GM10248 (cell line): Measurements from ENCODE around the gene IFNLR1.

ENCODE experiments used
- CTCF ChIA-PET: fragments of 300-600 bp; sonication (Branson Sonifier 250); formaldehyde crosslinking; extraction: SDS; loops from one replicate; lab custom pipeline; 2021; ENCODE audit warnings: antibody characterized with exemption; lab: Yijun Ruan, JAX
- POLR2A ChIA-PET: fragments of 350-650 bp; sonication (Branson Sonifier 250); formaldehyde crosslinking; extraction: SDS; loops from one replicate; lab custom pipeline; 2020; ENCODE audit warnings: antibody characterized with exemption; lab: Yijun Ruan, JAX
- DNase-seq: peaks from one replicate; pipeline ENCODE4 v3.0.0; 2012; ENCODE audit errors: extremely low spot score
- TF ChIP-seq, protein P1 (sequence below): IDR thresholded peaks from 2 replicates; pipeline ENCODE4 v1.5.1; 2012; ENCODE audit warnings: mild to moderate bottlenecking, low read depth; ENCODE audit errors: extremely low read depth, missing control alignments, control extremely low read depth

Gene IFNLR1

DNA sequence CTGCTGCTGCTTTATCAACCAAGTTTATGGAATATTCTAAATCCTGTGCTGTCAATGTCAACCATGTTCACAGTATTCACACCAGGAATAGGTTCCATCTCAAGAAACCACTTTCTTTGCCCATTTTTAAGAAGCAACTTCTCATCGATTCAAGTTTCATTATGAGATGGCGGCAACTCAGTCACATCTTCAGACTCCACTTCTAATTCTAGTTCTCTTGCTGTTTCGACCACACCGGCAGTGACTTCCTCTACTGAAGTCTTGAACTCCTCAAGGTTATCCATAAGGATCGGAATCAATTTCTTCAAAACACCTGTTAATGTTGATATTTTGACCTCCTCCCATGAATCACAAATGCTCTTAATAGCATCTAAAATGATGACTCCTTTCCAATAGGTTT lies 39.7 kb upstream of the IFNLR1 start:
- POLR2A ChIA-PET: no interaction called here
- TF ChIP-seq, protein P1, sequence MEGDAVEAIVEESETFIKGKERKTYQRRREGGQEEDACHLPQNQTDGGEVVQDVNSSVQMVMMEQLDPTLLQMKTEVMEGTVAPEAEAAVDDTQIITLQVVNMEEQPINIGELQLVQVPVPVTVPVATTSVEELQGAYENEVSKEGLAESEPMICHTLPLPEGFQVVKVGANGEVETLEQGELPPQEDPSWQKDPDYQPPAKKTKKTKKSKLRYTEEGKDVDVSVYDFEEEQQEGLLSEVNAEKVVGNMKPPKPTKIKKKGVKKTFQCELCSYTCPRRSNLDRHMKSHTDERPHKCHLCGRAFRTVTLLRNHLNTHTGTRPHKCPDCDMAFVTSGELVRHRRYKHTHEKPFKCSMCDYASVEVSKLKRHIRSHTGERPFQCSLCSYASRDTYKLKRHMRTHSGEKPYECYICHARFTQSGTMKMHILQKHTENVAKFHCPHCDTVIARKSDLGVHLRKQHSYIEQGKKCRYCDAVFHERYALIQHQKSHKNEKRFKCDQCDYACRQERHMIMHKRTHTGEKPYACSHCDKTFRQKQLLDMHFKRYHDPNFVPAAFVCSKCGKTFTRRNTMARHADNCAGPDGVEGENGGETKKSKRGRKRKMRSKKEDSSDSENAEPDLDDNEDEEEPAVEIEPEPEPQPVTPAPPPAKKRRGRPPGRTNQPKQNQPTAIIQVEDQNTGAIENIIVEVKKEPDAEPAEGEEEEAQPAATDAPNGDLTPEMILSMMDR: no peak
- no peak for DNase-seq
- CTCF ChIA-PET: interaction anchor here (1.9 to 2.3 kb wide), 4 partner anchors 10 to 166 kb away, joined by 4 to 11 read pairs (median 6); no protein-coding TSS in a partner anchor

DNA sequence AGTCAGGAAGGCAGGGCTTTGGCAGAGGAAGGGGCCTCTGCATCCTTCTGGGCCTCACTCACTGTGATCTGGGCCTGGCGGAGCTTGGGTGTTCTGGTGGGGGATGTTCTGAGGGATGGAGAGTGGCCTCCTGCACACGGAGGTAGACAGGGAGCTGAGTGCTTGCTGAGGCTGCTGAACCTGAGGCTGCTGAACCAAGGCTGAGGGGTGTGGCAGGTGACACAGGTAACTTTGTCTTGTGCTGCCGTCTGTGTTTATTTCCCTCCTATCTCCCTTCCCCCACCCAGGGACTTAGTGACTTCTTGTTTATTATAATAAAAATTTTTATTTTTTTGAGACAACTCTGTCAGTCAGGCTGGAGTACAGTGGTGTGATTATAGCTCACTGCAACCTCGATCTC lies 37.7 kb upstream of the IFNLR1 start:
- no peak for DNase-seq
- CTCF ChIA-PET: interaction anchor here (0.7 to 2.1 kb wide), 3 partner anchors 23 to 166 kb away, joined by 3 to 7 read pairs (median 4); no protein-coding TSS in a partner anchor
- TF ChIP-seq, protein P1: no peak
- POLR2A ChIA-PET: no interaction called here

DNA sequence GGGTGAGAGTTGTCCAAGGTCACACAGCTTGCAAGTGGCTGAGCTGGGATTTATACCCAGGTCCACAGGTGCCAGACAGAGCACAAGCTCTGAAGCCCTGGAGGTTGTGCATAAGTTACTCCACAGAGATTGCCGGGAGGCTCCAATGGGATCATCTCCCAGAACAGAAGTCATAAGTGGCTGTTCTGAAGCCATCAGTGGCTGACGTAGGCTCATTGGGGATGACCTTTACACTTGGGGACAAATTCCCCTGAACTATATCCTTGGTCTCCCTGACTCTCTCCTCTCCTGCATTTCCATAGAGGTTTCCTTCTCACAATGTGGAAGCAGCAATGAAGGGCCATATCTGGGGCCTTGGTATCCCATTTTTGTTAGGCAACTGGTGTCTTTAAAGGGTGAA lies 37.0 kb upstream of the IFNLR1 start:
- ChIA-PET CTCF (interaction anchor here (2.0 to 2.1 kb wide), 2 partner anchors 22 to 25 kb away, joined by 4 to 7 read pairs; no protein-coding TSS in a partner anchor), POLR2A (no interaction called here)
- no peak for DNase-seq
- TF ChIP-seq, protein P1: no peak

DNA sequence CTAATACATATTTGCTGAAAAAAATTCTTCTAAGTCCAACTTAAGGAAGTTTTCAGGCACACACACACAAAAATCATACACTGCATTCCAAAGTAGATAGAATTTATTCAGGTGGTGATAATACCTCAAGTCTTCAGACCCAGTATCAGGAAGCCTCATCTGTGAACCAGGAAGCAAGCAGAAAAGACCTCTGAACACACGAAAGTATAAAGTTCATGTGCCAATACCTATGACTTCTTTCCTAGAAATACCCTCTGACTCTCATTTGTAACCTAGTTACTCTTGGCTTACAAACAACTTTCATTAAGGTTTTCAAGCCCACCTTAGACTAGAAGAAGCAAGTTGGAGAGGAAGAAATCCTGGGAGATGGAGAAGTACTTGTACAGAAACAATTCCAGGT lies 35.7 kb upstream of the IFNLR1 start:
- ChIA-PET POLR2A (no interaction called here), CTCF (interaction anchor here (0.8 to 3.1 kb wide), 7 partner anchors 14 to 466 kb away, joined by 3 to 13 read pairs (median 3); no protein-coding TSS in a partner anchor)

DNA sequence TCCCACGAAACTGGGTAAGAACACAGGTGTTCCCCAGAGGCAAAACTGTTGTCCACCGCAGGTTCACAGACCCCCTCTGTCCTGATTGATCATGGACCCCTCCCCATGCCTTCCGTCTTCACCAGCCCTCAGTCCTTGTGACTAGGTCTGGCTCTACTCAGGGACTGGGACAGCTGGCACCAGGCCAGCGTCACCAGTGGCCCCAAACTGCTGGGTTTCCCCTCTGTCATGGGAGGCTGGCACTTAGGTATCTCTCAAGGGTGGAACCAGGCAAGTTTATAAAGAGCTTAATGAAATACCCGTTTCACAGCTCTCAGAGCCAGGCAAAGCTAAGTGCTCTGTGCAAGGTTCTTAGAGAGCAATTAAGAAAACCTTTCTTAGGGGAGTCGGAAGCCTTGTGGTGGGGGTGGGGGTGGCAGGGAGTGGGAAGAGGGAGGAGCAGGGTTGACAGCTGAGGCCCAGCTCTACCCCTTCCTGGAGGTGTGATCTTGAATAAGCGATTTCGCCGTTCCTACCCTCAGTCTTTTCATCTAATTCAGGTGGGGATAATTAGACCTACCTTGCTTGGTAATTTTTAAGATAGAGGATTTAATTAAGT lies 35.0 kb upstream of the IFNLR1 start:
- DNase-seq: no peak
- ChIA-PET CTCF (interaction anchor here (0.7 to 3.1 kb wide), 6 partner anchors 14 to 467 kb away, joined by 3 to 13 read pairs (median 4); no protein-coding TSS in a partner anchor), POLR2A (no interaction called here)
- TF ChIP-seq, protein P1: no peak

More for the DNA sequence above, 35.7 kb upstream of the IFNLR1 start:
- DNase-seq: no peak
- TF ChIP-seq, protein P1: no peak

DNA sequence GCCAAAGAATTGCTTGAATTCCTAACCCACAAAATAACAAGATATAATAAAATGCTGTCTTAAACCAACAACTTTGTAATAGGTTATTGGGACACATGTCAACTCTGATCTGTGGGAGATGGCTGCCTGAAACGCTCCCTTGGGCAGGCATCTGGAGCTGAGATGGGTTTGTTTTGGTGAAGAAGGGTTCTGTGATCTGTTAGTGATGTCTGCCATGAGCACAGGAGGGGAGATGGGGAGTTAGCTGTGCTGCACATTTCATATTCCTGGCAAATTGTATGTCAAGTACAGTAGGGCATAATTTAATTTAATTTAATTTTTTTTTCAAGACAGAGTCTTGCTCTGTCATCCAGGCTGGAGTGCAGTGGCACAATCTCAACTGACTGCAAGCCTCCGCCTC lies 34.2 kb upstream of the IFNLR1 start:
- TF ChIP-seq, protein P1: no peak
- ChIA-PET POLR2A (no interaction called here), CTCF (interaction anchor here (0.7 to 3.1 kb wide), 4 partner anchors 19 to 191 kb away, joined by 3 to 13 read pairs (median 4); no protein-coding TSS in a partner anchor)
- no peak for DNase-seq
